Measurements from ENCODE around the gene WTAP. TPM values are rescaled to one million over a fixed set of nuclear protein-coding genes. Genes with fewer than 3 reads are reported as not detected.
"Not testable (repeated sequence)": the region's sequence is repeated elsewhere in the genome, so short reads cannot be mapped to it uniquely, and the experiment has no call there.

Gene WTAP
- total RNA-seq, 1 experiment from 2014 or later: 61.5 TPM

GRCh38 chr6:159723259-159723658, 4.0 kb upstream of the WTAP start:
- in situ Hi-C loops (cut with HindIII; ENCODE audit: low pct_unique_long_range_greater_than_20kb, low sequenced_read_pairs): no loop called here
- no peak for DNase-seq (ENCODE audit: low read depth)

GRCh38 chr6:159724778-159725177, 2.5 kb upstream of the WTAP start:
- in situ Hi-C loops (cut with HindIII; ENCODE audit: low pct_unique_long_range_greater_than_20kb, low sequenced_read_pairs): no loop called here
- no peak for DNase-seq (ENCODE audit: low read depth)

- in situ Hi-C loops (cut with HindIII; ENCODE audit: low pct_unique_long_range_greater_than_20kb, low sequenced_read_pairs); DNase-seq (ENCODE audit: low read depth): not testable (repeated sequence)
Observed at GRCh38 chr6:159725208-159725607, 2.1 kb upstream of the WTAP start.

GRCh38 chr6:159726255-159726917, 920 bp upstream of the WTAP start:
- in situ Hi-C loops (cut with HindIII; ENCODE audit: low pct_unique_long_range_greater_than_20kb, low sequenced_read_pairs): no loop called here
- DNase-seq (ENCODE audit: low read depth): no peak

- peak; percentile 71 for DNase-seq (ENCODE audit: low read depth)
- in situ Hi-C loops (cut with HindIII; ENCODE audit: low pct_unique_long_range_greater_than_20kb, low sequenced_read_pairs): no loop called here
Observed at GRCh38 chr6:159727717-159728445, 575 bp downstream of the WTAP start.

- no peak for DNase-seq (ENCODE audit: low read depth)
- in situ Hi-C loops (cut with HindIII; ENCODE audit: low pct_unique_long_range_greater_than_20kb, low sequenced_read_pairs): no loop called here
Observed at GRCh38 chr6:159728531-159728964, 1.2 kb downstream of the WTAP start.

GRCh38 chr6:159729598-159730331, 2.5 kb downstream of the WTAP start:
- no peak for DNase-seq (ENCODE audit: low read depth)
- in situ Hi-C loops (cut with HindIII; ENCODE audit: low pct_unique_long_range_greater_than_20kb, low sequenced_read_pairs): no loop called here

GRCh38 chr6:159730332-159730676, 3.0 kb downstream of the WTAP start:
- no peak for DNase-seq (ENCODE audit: low read depth)
- in situ Hi-C loops (cut with HindIII; ENCODE audit: low pct_unique_long_range_greater_than_20kb, low sequenced_read_pairs): no loop called here

- in situ Hi-C loops (cut with HindIII; ENCODE audit: low pct_unique_long_range_greater_than_20kb, low sequenced_read_pairs): not testable (repeated sequence)
Observed at GRCh38 chr6:159732550-159732949, 5.2 kb downstream of the WTAP start.

GRCh38 chr6:159733395-159733794, 6.1 kb downstream of the WTAP start:
- in situ Hi-C loops (cut with HindIII; ENCODE audit: low pct_unique_long_range_greater_than_20kb, low sequenced_read_pairs): not testable (repeated sequence)

More at GRCh38 chr6:159732550-159732949, 5.2 kb downstream of the WTAP start:
- not testable (repeated sequence) for DNase-seq (ENCODE audit: low read depth)

GRCh38 chr6:159736908-159737307, 9.6 kb downstream of the WTAP start:
- in situ Hi-C loops (cut with HindIII; ENCODE audit: low pct_unique_long_range_greater_than_20kb, low sequenced_read_pairs): no loop called here

More at GRCh38 chr6:159733395-159733794, 6.1 kb downstream of the WTAP start:
- DNase-seq (ENCODE audit: low read depth): not testable (repeated sequence)

GRCh38 chr6:159739341-159739740, 12.0 kb downstream of the WTAP start:
- no peak for DNase-seq (ENCODE audit: low read depth)
- in situ Hi-C loops (cut with HindIII; ENCODE audit: low pct_unique_long_range_greater_than_20kb, low sequenced_read_pairs): no loop called here

More at GRCh38 chr6:159736908-159737307, 9.6 kb downstream of the WTAP start:
- DNase-seq (ENCODE audit: low read depth): no peak

- in situ Hi-C loops (cut with HindIII; ENCODE audit: low pct_unique_long_range_greater_than_20kb, low sequenced_read_pairs): no loop called here
- no peak for DNase-seq (ENCODE audit: low read depth)
Observed at GRCh38 chr6:159742165-159742564, 14.9 kb downstream of the WTAP start.

GRCh38 chr6:159745081-159745480, 17.8 kb downstream of the WTAP start:
- no peak for DNase-seq (ENCODE audit: low read depth)
- in situ Hi-C loops (cut with HindIII; ENCODE audit: low pct_unique_long_range_greater_than_20kb, low sequenced_read_pairs): no loop called here

- in situ Hi-C loops (cut with HindIII; ENCODE audit: low pct_unique_long_range_greater_than_20kb, low sequenced_read_pairs): no loop called here
Observed at GRCh38 chr6:159746759-159747158, 19.5 kb downstream of the WTAP start.

GRCh38 chr6:159748127-159748526, 20.8 kb downstream of the WTAP start:
- in situ Hi-C loops (cut with HindIII; ENCODE audit: low pct_unique_long_range_greater_than_20kb, low sequenced_read_pairs): not testable (repeated sequence)

More at GRCh38 chr6:159746759-159747158, 19.5 kb downstream of the WTAP start:
- no peak for DNase-seq (ENCODE audit: low read depth)

GRCh38 chr6:159751448-159751847, 24.1 kb downstream of the WTAP start:
- in situ Hi-C loops (cut with HindIII; ENCODE audit: low pct_unique_long_range_greater_than_20kb, low sequenced_read_pairs): no loop called here
- DNase-seq (ENCODE audit: low read depth): no peak

More at GRCh38 chr6:159748127-159748526, 20.8 kb downstream of the WTAP start:
- DNase-seq (ENCODE audit: low read depth): not testable (repeated sequence)

GRCh38 chr6:159753081-159753872, 26.0 kb downstream of the WTAP start:
- in situ Hi-C loops (cut with HindIII; ENCODE audit: low pct_unique_long_range_greater_than_20kb, low sequenced_read_pairs): no loop called here
- DNase-seq (ENCODE audit: low read depth): no peak
